Measurements from ENCODE around the gene RPL26.
A peak's percentile ranks its signal among the peaks of the same experiment; 100 is the strongest.

The RPL26 gene

GRCh38 chr17:8338753-8339140 is 44.2 kb downstream of the RPL26 start:
- in situ Hi-C loops (cut with MboI; ENCODE audit: low pct_unique_long_range_greater_than_20kb, low sequenced_read_pairs), result no loop called here
- no peak for DNase-seq

DNA sequence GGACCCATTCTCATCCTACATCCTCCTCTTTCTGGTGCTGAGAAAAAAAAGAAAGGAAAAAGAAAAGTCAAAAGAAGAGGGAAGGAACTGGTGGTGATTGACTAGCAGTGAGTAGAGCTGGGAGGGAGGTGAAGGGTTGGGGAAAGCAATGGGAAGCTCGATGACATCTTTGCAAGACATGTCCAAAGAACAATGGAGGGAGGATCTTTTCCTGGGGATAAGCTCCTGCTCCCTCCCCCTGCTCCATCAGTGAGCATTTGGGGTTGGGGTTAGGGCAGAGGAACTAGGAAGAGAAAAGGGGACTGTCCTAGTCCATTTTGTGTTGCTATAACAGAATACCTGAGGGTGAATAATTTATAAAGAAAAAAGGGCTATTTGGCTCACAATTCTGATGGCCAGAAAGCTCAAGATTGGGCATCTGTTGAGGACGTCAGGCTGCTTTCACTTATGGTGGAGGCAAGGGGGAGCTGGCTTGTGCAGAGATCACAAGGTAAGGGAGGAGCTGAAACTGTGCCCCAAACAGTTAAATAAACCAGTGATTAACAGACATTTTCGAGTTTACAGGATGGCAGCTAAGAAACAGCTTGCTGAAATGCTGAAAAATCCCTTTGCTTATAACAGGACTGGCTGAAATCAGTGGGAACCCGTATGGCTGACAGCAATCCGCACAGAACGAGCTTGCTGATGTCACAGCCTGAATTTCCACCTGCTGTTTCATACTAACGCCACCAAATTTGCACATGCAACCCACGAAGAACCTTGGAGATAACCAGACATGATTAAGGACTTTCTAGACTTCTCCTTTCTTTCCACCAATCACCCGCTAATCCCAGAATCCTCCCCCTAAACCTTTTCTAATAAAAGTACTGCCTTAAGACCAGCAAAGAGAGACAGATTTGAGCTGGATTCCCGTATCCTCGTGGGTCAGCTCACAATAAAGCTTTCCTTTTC is 44.9 kb downstream of the RPL26 start:
- DNase-seq, result peak; percentile 85
- in situ Hi-C loops (cut with MboI; ENCODE audit: low pct_unique_long_range_greater_than_20kb, low sequenced_read_pairs), result no loop called here

DNA sequence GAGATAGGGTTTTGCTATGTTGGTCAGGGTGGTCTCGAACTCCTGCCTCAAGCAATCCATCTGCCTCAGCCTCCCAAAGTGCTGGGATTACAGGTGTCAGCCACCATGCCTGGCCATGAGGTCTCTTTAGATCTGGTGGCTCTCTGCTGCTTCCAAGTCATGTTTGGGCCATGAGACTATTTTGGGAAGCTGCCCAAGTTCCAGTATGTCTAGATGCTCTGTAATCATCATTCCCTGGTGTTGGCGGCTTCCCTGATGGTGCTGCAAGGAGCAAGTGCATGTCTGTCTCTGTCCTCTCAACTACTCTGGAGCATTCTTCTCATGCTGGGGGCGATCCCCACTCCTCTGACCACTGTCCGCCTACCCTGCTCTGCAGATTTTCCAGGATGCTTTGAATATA is 49.7 kb downstream of the RPL26 start:
- in situ Hi-C loops (cut with MboI; ENCODE audit: low pct_unique_long_range_greater_than_20kb, low sequenced_read_pairs), result no loop called here

GRCh38 chr17:8332688-8333087 is 50.3 kb downstream of the RPL26 start:
- in situ Hi-C loops (cut with MboI; ENCODE audit: low pct_unique_long_range_greater_than_20kb, low sequenced_read_pairs), result no loop called here
- no peak for DNase-seq

More for the DNA sequence above, 49.7 kb downstream of the RPL26 start:
- no peak for DNase-seq

DNA sequence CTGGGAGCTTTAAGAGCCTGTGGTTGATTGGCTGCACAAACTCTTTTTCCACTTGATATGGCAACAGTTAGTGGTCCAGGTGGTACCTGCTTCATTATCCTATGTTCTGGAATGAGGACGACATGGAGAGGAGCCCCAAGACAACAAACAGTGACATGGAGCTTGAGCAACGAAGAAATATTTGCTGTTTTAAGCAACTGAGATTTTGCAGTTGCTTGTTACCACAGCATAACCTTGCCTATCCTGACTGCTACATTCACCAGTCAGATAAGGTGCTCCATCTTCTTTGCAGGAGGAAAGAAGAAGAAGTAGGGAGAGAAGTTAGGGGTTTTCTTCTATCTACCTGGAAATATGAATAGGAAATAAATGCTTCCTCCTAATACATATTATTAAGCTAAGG is 50.9 kb downstream of the RPL26 start:
- in situ Hi-C loops (cut with MboI; ENCODE audit: low pct_unique_long_range_greater_than_20kb, low sequenced_read_pairs), result no loop called here
- no peak for DNase-seq

Data from KBM-7 (cell line).